ENCODE data around the gene DGKQ. TPM values are rescaled to one million over a fixed set of nuclear protein-coding genes. Genes with fewer than 3 reads are reported as not detected.

Gene DGKQ
- total and polyA plus RNA-seq, 2 of the 8 experiments (the other 6 are each of a cell fraction or from before 2014, with no cell fraction given) = 7.3 to 9.7 TPM

DNA sequence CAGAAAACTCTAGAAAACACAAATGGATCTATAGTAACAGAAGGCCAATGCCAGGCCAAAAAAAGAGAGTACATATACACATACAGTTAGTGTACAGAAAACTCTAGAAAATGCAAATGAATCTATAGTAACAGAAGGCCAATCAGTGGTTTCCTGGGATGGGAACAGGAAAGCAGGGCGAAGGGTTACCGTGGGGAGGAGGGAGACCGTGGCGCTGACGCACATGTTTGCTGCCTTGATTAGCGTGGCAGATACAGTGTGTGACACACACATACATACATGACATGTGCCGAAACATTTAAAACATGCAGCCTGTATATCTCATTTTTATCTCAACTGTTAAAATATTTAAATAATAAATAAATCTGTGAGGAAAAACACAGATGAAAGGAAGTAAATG lies 55.9 kb downstream of the DGKQ start (continued):
- TF ChIP-seq, protein P1, sequence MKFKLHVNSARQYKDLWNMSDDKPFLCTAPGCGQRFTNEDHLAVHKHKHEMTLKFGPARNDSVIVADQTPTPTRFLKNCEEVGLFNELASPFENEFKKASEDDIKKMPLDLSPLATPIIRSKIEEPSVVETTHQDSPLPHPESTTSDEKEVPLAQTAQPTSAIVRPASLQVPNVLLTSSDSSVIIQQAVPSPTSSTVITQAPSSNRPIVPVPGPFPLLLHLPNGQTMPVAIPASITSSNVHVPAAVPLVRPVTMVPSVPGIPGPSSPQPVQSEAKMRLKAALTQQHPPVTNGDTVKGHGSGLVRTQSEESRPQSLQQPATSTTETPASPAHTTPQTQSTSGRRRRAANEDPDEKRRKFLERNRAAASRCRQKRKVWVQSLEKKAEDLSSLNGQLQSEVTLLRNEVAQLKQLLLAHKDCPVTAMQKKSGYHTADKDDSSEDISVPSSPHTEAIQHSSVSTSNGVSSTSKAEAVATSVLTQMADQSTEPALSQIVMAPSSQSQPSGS (IDR thresholded peaks at IDR 0.05; ENCODE audit: low read length) = no peak
- TF ChIP-seq JUND (IDR thresholded peaks at IDR 0.05; ENCODE audit: low read length) (no peak), SIN3A (conservative IDR thresholded peaks at IDR 0.05 in 1 of 2, IDR thresholded peaks at IDR 0.05 in 1 of 2; ENCODE audit: low read depth in 1 of 2, low read length in 2 of 2) (no peak), CREB1 (IDR thresholded peaks at IDR 0.05) (no peak), CTBP2 (IDR thresholded peaks at IDR 0.05; ENCODE audit: borderline replicate concordance, insufficient read depth, insufficient read length, low read length) (no peak)

Data from H1 (cell line).